Adipose tissue (tissue), 3 donors: Measurements from ENCODE around the gene ARHGEF38. TPM values are rescaled to one million over a fixed set of nuclear protein-coding genes. Genes with fewer than 3 reads are reported as not detected.

ENCODE experiments used
- H3K27ac ChIP-seq: one replicate; pipeline ENCODE4 v1.5.1; 2013; ENCODE audit warnings: low read depth, low read length
- WGBS, 3 donors: extraction: QIAGEN DNeasy Blood & Tissue Kit; methylation state at CpG; one replicate each; pipeline ENCODE4 v1.1.7; 2013; 5-methylcytosine and 5-hydroxymethylcytosine counted together
- polyA plus RNA-seq, 3 donors: library from polyadenylated mRNA; stranded (reverse); fragments of 200-250 nt; gene quantifications; one replicate each; pipeline ENCODE4 v1.2.3, GENCODE V29; 2013
- donor health status: healthy with polysubstance abuse.
- donor health status: Bipolar disorder and iron deficiency.
- donor health status: healthy.

ARHGEF38 gene
- polyA plus RNA-seq, 3 donors, result 0.06 to 2.7 TPM; not detected in 1

- whole genome bisulfite sequencing, 3 donors, result 61 to 88% (median 64%) methylated on average over 8 of the region's 8 CpGs
Measured at GRCh38 chr4:105631818-105632400, 79.5 kb downstream of the ARHGEF38 start.

GRCh38 chr4:105632599-105632998, 80.2 kb downstream of the ARHGEF38 start:
- no peak overlapping the region for H3K27ac ChIP-seq
- 75 to 95% (median 90%) methylated on average over 3 of the region's 3 CpGs for WGBS, 3 donors

More at GRCh38 chr4:105631818-105632400, 79.5 kb downstream of the ARHGEF38 start:
- no peak overlapping the region for H3K27ac ChIP-seq

DNA sequence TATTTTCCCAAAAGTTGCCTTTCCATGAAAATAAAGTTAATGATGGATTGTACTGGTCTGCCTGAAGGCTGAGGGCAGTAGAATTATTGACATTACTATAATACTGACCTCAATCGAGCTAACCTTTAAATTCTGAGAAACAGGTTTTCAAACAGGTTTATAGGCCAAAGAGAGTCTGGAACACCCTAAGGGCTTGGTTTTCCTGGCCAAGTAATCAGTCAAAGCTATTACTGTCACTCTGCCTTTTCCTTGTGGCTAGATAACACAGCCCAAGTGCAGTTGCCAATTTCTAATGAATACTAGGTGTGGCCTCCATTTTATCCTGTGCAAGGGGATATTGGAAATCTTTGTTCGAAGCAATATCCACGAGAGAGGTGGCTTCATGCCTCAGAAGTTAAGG, 80.8 kb downstream of the ARHGEF38 start:
- WGBS, 3 donors, result 18 to 59% (median 53%) methylated on average over 3 of the region's 3 CpGs
- no peak overlapping the region for H3K27ac ChIP-seq

- WGBS, 3 donors, result 41 to 43% (median 42%) methylated on average over 1 of the region's 1 CpG
- no peak overlapping the region for H3K27ac ChIP-seq
Measured at GRCh38 chr4:105634402-105635080, 82.1 kb downstream of the ARHGEF38 start.

DNA sequence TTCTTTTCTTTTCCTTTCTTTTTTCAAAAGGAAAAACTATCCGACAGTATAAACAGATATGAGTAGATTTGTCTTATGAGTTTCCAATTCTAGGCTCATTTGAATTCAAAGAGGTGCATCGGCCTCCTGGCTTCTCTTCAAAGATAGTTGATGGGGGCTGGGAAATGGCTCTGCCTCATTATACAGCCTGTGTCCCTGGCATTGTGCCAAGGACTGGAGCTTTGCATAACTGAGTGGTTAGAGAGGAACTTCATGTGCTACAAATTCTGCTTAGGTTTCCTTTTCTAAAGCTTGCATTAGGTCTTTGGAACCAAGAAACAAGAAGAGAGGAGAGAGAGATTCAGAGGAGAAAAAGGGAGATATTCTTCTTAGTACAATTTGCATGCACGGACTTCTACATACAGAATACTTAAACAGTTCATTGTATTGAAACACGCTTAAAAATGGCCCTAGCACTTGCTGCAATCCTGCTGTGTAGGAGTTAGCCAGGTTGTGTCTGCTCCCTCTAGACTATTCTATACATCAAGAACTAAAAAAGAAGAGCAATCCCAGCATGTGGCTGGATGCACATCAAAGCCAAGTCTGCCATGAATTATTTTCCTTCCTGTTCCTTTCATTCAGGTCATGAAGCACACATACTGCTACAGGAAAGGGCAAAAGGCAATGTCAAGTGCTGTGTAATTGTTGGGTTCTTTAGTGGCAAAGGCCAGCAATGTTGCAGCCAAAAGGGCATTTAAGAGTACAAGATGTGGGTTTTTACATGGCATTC, 85.2 kb downstream of the ARHGEF38 start:
- 34 to 67% (median 37%) methylated on average over 4 of the region's 4 CpGs for WGBS, 3 donors

DNA sequence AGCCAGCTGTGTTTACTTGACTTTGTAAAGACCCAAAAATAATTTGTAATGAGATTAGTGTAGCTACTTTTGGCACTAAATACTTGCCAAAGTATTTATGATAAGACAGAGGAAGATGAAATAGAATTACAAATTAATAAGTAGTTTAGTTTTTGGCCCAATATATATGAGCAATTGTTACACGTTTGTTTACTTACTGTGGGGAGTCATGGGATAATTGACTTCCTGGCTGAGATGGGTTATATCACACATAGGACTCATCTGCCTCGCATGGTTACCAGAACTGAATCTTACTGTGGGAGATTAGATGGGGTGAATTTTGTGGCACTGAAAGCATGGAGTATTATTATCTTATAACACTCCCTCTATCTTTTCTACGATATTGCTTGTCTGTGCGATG, 89.4 kb downstream of the ARHGEF38 start:
- 72 to 80% (median 75%) methylated on average over 4 of the region's 4 CpGs for WGBS, 3 donors
- no peak overlapping the region for H3K27ac ChIP-seq

More for the DNA sequence above, 85.2 kb downstream of the ARHGEF38 start:
- no peak overlapping the region for H3K27ac ChIP-seq

GRCh38 chr4:105644257-105644656, 91.8 kb downstream of the ARHGEF38 start:
- WGBS, 3 donors, result 46 to 66% (median 55%) methylated on average over 2 of the region's 2 CpGs
- H3K27ac ChIP-seq, result no peak overlapping the region

GRCh38 chr4:105645440-105645839, 93.0 kb downstream of the ARHGEF38 start:
- WGBS, 3 donors, result 25 to 84% (median 36%) methylated on average over 1 of the region's 1 CpG
- H3K27ac ChIP-seq, result no peak overlapping the region

DNA sequence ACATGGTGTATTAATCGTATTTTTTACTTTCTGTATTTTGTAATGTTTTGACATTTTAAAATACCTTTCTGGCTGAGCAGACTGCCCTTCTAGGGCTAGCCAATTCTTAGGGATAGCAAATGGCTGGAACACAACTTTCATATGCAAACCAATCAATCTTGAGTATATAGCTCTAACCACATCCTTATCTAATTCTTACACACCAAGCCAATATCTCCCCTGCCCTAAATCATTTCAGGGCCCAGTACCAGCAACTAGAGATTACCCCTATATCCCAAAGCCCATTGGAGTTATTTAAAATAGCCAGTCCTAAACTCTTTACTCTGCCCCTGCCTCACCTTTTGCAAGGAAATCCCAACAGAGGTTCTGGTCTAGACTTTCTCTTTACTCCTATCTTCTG, 97.8 kb downstream of the ARHGEF38 start:
- H3K27ac ChIP-seq, result no peak overlapping the region
- WGBS, 3 donors, result 55 to 83% (median 62%) methylated on average over 1 of the region's 1 CpG

DNA sequence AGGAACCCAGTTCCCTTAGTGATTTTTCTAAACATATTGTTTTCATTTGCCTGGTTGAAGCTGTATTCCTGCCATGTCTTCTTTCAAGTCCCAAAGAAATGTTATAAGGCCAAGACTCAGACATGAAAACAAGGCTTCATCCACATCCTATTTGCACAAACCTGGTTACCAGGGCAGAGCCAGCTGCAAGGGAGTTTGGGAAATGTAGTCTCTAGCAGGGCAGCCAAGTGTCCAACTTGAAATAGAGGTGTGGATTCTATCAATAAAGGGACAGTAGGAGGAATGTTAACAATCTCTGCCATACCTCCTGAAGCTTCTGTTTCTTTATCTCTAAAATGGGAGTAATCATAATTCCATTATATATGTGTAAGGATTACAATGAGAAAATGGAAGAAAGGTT, 99.5 kb downstream of the ARHGEF38 start:
- H3K27ac ChIP-seq, result no peak overlapping the region

DNA sequence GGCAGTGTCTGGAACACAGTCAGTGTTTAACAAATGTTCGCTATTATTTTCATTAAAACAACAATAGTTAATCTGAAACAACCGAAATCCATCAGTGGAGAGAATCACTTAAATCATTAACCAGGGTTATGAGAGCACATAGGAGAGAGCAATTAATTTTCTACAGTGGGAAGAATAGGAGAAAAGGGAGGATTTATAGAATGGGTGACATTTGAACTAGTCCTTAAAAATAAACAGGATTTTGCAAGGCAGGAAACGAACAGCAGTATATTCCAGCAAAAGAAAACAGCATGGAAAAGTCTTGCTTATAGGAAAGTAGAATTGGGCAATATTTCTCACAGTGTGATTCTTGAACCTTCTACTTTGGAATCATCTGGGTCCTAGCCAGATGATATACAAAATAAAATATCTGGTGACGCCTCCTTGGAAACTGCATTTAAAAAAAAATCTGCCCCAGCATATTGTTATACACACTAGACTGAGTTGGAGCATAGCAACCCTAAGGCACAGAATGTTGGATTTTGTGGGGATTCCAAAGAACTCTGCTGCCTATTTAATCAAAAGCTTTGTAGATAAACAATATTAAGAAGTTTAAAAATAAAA, 100.0 kb downstream of the ARHGEF38 start:
- H3K27ac ChIP-seq, result no peak overlapping the region
- WGBS, 3 donors, result 65 to 68% (median 66%) methylated on average over 4 of the region's 4 CpGs

GRCh38 chr4:105657117-105657765, 104.8 kb downstream of the ARHGEF38 start:
- no peak overlapping the region for H3K27ac ChIP-seq

- no peak overlapping the region for H3K27ac ChIP-seq
- WGBS, 3 donors, result 70 to 89% (median 86%) methylated on average over 6 of the region's 6 CpGs
Measured at GRCh38 chr4:105659190-105659589, 106.8 kb downstream of the ARHGEF38 start.

DNA sequence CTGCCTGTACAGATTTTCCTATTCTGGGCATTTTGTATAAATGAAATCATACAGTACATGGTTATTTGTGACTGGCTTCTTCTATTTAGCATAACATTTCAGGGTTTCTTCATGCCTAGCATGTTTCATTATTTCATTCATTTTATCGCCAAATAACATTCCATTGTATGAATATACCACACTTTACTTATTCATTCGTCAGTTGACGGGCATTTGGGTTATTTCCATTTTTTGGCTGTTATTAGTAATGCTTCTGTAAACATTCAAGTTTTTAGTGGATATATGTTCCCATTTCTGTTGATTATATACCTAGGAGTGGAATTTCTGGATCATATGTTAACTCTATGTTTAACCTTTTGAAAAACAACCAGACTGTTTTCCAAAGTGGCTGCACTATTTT, 108.6 kb downstream of the ARHGEF38 start:
- no peak overlapping the region for H3K27ac ChIP-seq
- 94 to 96% (median 96%) methylated on average over 3 of the region's 3 CpGs for WGBS, 3 donors

GRCh38 chr4:105662935-105663675, 110.7 kb downstream of the ARHGEF38 start:
- WGBS, 3 donors, result 86 to 95% (median 86%) methylated on average over 2 of the region's 2 CpGs
- H3K27ac ChIP-seq, result no peak overlapping the region

DNA sequence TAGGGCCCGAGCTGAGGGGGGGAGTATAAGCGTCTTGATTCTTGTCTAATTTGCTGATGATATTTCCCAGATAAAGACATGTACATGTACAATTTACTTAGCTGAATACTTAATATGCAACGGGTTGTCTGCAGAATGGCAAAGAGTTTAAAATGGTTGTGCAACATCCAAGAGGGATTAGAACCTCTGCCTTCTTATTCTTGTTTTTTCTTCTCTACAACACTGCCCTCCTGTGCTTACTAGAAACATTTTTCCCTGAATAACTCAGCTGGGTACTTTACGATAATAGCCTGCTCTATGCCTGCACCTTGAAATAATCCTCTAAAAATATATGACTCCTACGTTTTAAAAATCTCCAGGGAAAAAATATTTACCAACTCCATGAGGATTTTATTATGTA, 114.3 kb downstream of the ARHGEF38 start:
- 45 to 59% (median 50%) methylated on average over 5 of the region's 5 CpGs for WGBS, 3 donors
- no peak overlapping the region for H3K27ac ChIP-seq

- no peak overlapping the region for H3K27ac ChIP-seq
Measured at GRCh38 chr4:105670684-105671083, 118.3 kb downstream of the ARHGEF38 start.

- WGBS, 3 donors, result 67 to 75% (median 68%) methylated on average over 2 of the region's 2 CpGs
- no peak overlapping the region for H3K27ac ChIP-seq
Measured at GRCh38 chr4:105671301-105671700, 118.9 kb downstream of the ARHGEF38 start.
